AG09319 (cell line): ENCODE measurements around the gene CAPG.
A peak's percentile ranks its signal among the peaks of the same experiment; 100 is the strongest.
"Not testable (repeated sequence)": the region's sequence is repeated elsewhere in the genome, so short reads cannot be mapped to it uniquely, and the experiment has no call there.

ENCODE experiments used
- DNase-seq: peaks from one replicate; pipeline ENCODE4 v3.0.0-alpha.2; 2010; ENCODE audit warnings: low read depth; ENCODE audit errors: extremely low read depth
- TF ChIP-seq, protein P1 (sequence below): IDR thresholded peaks from 2 replicates; pipeline ENCODE4 v1.5.1; 2011; ENCODE audit warnings: low read depth, mild to moderate bottlenecking, inconsistent platforms, low read length, moderate library complexity

CAPG gene

DNA sequence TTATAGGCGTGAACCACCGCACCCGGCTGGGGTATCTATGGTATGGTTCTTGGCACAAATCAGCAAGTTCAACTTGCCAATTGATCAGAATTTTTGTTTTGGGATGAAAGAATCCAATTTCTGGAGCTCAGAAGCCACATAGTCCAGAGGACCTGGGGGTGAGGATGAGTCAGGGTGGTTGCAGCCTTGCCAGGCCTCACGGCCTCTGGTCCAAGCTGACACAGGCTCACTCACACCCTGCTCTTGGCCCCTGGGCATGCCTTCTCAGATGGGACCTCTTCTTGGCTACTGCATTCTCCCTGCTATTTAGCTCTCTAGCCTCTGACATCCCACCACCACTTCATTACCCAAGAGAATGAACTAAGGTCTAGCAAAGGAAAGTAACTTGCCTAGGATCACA is 16.3 kb downstream of the CAPG start:
- TF ChIP-seq, protein P1, sequence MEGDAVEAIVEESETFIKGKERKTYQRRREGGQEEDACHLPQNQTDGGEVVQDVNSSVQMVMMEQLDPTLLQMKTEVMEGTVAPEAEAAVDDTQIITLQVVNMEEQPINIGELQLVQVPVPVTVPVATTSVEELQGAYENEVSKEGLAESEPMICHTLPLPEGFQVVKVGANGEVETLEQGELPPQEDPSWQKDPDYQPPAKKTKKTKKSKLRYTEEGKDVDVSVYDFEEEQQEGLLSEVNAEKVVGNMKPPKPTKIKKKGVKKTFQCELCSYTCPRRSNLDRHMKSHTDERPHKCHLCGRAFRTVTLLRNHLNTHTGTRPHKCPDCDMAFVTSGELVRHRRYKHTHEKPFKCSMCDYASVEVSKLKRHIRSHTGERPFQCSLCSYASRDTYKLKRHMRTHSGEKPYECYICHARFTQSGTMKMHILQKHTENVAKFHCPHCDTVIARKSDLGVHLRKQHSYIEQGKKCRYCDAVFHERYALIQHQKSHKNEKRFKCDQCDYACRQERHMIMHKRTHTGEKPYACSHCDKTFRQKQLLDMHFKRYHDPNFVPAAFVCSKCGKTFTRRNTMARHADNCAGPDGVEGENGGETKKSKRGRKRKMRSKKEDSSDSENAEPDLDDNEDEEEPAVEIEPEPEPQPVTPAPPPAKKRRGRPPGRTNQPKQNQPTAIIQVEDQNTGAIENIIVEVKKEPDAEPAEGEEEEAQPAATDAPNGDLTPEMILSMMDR: no peak
- DNase-seq: no peak

- DNase-seq: no peak
- TF ChIP-seq, protein P1: peak; percentile 63
Measured at GRCh38 chr2:85390941-85391669, 19.1 kb downstream of the CAPG start.

- DNase-seq: no peak
- TF ChIP-seq, protein P1: no peak
Measured at GRCh38 chr2:85388878-85389538, 21.2 kb downstream of the CAPG start.

DNA sequence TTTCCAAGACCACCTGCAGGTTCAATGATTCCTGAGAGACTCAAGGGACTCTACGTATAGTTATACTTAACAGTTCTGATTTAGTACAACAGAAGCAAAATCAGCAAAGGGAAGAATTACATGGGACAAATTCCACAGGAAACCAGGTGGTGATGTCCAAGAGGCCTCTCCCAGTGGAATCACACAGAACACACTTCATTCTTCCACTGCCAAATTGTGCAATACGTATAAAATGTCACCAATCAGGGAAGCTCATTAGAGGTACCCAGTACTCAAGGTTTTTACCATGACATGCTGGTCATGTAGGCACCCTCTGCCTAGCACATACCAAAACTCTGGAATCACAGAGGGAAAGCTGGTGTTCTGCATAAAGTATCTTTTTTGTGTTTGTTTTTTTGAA is 22.4 kb downstream of the CAPG start:
- no peak for DNase-seq
- TF ChIP-seq, protein P1: no peak

DNA sequence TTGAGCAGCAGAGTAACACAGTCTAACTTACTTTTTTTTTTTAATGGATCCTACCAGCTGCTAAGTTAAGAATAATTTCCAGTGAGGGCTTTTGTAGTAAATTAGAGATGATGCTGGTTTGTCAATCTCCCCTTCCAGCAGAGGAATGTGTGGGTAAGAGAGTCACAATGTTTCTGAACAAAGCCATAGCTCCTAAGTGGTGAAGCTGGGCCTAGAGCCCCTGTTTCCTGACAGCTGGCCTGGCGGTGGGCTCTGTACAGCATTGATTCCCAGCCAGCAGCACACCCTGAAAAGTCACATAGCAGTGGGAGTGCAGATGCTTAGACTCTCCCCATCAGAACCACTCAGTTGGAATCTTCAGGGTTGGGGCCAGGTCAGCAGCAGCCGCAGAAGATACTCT is 24.4 kb downstream of the CAPG start:
- no peak for DNase-seq
- TF ChIP-seq, protein P1: no peak

DNA sequence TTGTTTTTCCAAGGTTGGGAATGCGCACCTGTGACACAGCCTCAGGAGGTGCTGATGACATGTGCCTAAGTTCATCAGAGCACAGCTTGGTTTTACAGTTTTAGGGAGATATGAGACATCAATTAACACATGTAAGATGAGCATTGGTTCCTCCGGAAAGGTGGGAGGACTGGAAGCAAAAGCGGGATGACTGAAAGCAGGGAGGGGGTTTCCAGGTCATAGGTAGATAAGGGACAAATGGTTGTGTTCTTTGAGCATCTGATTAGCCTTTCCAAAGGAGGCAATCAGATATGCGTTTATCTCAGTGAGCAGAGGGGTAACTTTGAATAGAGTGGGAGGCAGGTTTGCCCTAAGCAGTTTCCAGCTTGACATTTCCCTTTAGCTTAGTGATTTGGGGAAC is 26.3 kb downstream of the CAPG start:
- no peak for DNase-seq
- TF ChIP-seq, protein P1: no peak

- not testable (repeated sequence) for DNase-seq
Measured at GRCh38 chr2:85383151-85383550, 27.0 kb downstream of the CAPG start.

GRCh38 chr2:85380048-85380447 is 30.1 kb downstream of the CAPG start:
- TF ChIP-seq, protein P1: no peak
- DNase-seq: no peak
